MM.1S (cell line): ENCODE results near the gene FRS3.

Experiments
- DNase-seq: peaks from one replicate; pipeline ENCODE4 v3.0.0-alpha.2; 2015
- H2AFZ ChIP-seq: fragments of 300-600 bp; sonication (generic); 2 replicates; pipeline ENCODE4 v1.6.0; 2016; ENCODE audit warnings: antibody characterized with exemption, low read length
- H3F3A ChIP-seq: fragments of 300-600 bp; sonication (generic); 2 replicates; pipeline ENCODE4 v1.6.1; 2016; ENCODE audit warnings: mild to moderate bottlenecking, antibody characterized with exemption, low read length, moderate library complexity, mixed read lengths; ENCODE audit not compliant: insufficient read depth
- H3K27ac ChIP-seq: fragments of 300-600 bp; sonication (generic); 2 replicates; pipeline ENCODE4 v1.5.1; 2016; ENCODE audit warnings: mild to moderate bottlenecking, low read length
- H3K27me3 ChIP-seq: fragments of 300-600 bp; sonication (generic); replicated peaks from 2 replicates; pipeline ENCODE4 v1.6.0; 2016; ENCODE audit warnings: low read length; ENCODE audit not compliant: insufficient read depth
- H3K36me3 ChIP-seq: fragments of 300-600 bp; sonication (generic); replicated peaks from 2 replicates; pipeline ENCODE4 v1.6.1; 2016; ENCODE audit warnings: mild to moderate bottlenecking, low read length, mixed read lengths; ENCODE audit not compliant: insufficient read depth
- H3K4me1 ChIP-seq: fragments of 300-600 bp; sonication (generic); 2 replicates; pipeline ENCODE4 v1.6.1; 2016; ENCODE audit warnings: low read length, mixed read lengths
- H3K4me2 ChIP-seq: fragments of 300-600 bp; sonication (generic); 2 replicates; pipeline ENCODE4 v1.6.0; 2016; ENCODE audit warnings: low read depth, low read length
- H3K4me3 ChIP-seq: fragments of 300-600 bp; sonication (generic); 2 replicates; pipeline ENCODE4 v1.5.1; 2016; ENCODE audit warnings: low read length, mixed read lengths
- H3K79me2 ChIP-seq: fragments of 300-600 bp; sonication (generic); 2 replicates; pipeline ENCODE4 v1.6.1; 2016; ENCODE audit warnings: mixed run types, low read length, mixed read lengths
- H3K9ac ChIP-seq: fragments of 300-600 bp; sonication (generic); 2 replicates; pipeline ENCODE4 v1.6.1; 2016; ENCODE audit warnings: low read length, mixed read lengths
- H3K9me2 ChIP-seq: fragments of 300-600 bp; sonication (generic); replicated peaks from 2 replicates; pipeline ENCODE4 v1.6.1; 2016; ENCODE audit warnings: mild to moderate bottlenecking, low read length, mixed read lengths; ENCODE audit not compliant: insufficient read depth
- H3K9me3 ChIP-seq: fragments of 300-600 bp; sonication (generic); replicated peaks from 2 replicates; pipeline ENCODE4 v1.6.1; 2016; ENCODE audit warnings: mild to moderate bottlenecking, low read length, mixed read lengths; ENCODE audit not compliant: insufficient read depth
- H4K20me1 ChIP-seq: fragments of 300-600 bp; sonication (generic); 2 replicates; pipeline ENCODE4 v1.6.1; 2016; ENCODE audit warnings: mild to moderate bottlenecking, low read length, moderate library complexity, mixed read lengths; ENCODE audit not compliant: insufficient read depth
- EZH2 ChIP-seq: fragments of 300-600 bp; sonication (generic); optimal IDR thresholded peaks from 2 replicates; pipeline ENCODE3; 2017; ENCODE audit warnings: low read depth, mild to moderate bottlenecking, antibody characterized with exemption, low read length, mixed read lengths
- EZH2phosphoT487 ChIP-seq: fragments of 300-600 bp; sonication (generic); IDR thresholded peaks from 2 replicates; pipeline ENCODE4 v1.6.1; 2018; ENCODE audit warnings: antibody characterized with exemption, low read length
- TF ChIP-seq, protein P1 (sequence below): fragments of 300-600 bp; sonication (generic); IDR thresholded peaks from 2 replicates; pipeline ENCODE4 v1.5.1; 2016; ENCODE audit warnings: antibody characterized with exemption, low read length, mixed read lengths

The FRS3 gene

DNA sequence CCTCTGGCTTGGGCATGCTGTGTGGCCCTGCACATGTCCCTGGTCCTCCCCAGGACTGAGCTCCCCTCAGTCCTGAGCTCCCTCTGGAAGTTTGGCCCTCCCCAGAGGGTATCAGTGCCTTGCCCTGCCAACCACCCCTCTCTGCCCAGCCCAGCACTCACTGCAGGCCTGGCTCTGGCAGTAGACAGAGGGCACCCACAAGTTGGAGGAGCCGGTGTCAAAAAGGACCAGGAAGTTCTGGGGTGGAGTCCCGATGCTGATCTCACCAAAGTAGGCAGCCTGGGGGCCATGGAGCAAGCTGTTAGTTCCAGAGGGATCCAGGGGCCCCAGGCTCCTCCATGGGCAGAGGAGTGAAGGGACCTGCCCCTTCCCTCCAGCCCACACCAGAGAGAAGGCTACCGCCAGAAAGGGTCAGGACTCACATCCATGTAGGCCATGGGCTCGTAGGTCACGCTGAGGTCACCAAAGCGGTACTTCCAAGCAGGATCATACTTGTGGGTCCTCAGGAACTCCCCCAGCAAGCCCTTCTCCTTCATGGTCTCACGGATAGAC lies 35.4 kb downstream of the FRS3 start:
- no peak overlapping the region for H3K4me2 ChIP-seq
- no peaks in the 10 kb centered on the region for H3K9me2 ChIP-seq
- no peak overlapping the region for H2AFZ ChIP-seq
- no peaks in the 10 kb centered on the region for H3K79me2 ChIP-seq
- no peaks in the 10 kb centered on the region for H3K9me3 ChIP-seq
- no peak overlapping the region for H3K4me3 ChIP-seq
- no peaks in the 10 kb centered on the region for H3K36me3 ChIP-seq
- H3K27me3 ChIP-seq = no peaks in the 10 kb centered on the region; the same call in 1 of the 2 replicates
- no peak for DNase-seq
- no peak overlapping the region for H3K27ac ChIP-seq
- H3F3A ChIP-seq = no peaks in the 10 kb centered on the region
- H3K9ac ChIP-seq = no peak overlapping the region
- no peaks in the 10 kb centered on the region for H4K20me1 ChIP-seq
- TF ChIP-seq, protein P1, sequence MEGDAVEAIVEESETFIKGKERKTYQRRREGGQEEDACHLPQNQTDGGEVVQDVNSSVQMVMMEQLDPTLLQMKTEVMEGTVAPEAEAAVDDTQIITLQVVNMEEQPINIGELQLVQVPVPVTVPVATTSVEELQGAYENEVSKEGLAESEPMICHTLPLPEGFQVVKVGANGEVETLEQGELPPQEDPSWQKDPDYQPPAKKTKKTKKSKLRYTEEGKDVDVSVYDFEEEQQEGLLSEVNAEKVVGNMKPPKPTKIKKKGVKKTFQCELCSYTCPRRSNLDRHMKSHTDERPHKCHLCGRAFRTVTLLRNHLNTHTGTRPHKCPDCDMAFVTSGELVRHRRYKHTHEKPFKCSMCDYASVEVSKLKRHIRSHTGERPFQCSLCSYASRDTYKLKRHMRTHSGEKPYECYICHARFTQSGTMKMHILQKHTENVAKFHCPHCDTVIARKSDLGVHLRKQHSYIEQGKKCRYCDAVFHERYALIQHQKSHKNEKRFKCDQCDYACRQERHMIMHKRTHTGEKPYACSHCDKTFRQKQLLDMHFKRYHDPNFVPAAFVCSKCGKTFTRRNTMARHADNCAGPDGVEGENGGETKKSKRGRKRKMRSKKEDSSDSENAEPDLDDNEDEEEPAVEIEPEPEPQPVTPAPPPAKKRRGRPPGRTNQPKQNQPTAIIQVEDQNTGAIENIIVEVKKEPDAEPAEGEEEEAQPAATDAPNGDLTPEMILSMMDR = no peak
- no peak for TF ChIP-seq EZH2phosphoT487
- TF ChIP-seq EZH2 = no peak
- no peaks in the 10 kb centered on the region for H3K4me1 ChIP-seq

DNA sequence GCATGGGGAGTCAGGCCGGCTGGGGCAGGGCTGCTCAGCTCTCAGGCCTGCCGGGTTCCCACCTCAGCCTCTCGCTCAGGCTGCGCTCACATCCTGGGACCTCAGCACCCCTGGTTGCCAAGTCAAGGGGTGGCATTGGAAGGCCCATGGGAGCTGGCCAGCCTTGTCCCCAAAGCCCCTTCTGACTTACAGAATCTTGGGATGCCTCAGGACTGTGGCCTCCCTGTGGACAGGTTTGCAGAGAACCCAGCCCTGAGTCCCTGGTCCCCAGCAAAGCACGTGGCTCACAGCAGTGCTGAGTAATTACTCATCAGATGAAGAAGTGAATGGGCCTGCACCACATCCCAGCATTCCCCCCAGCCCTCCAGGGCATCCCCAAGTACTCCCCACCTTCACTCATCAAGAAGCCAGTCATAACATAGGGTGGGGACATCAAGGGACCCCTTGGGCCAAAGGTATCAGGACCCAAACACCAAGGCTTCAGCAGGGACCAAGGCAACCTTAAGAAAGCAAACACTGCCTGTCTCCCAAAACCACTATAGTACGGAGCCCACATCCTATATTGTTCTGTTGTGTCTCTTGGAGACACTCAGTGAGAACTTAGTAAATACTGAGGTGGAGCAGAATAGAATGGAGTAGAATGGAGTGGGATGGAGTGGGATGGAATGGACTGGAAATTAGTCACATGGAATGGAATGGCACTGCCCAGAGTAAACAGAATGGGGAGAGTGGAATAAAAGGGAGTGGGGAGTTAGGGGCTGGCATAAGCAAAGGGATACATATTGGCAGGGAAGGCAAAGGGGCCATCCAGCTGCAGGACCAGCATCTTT lies 36.1 kb downstream of the FRS3 start:
- no peak overlapping the region for H3K4me2 ChIP-seq
- no peaks in the 10 kb centered on the region for H3K4me1 ChIP-seq
- no peak overlapping the region for H3K27ac ChIP-seq
- H3K9ac ChIP-seq = no peak overlapping the region
- H3K27me3 ChIP-seq = no peaks in the 10 kb centered on the region; the same call in 1 of the 2 replicates
- no peak overlapping the region for H3K4me3 ChIP-seq
- TF ChIP-seq EZH2 (no peak), EZH2phosphoT487 (no peak)
- TF ChIP-seq, protein P1 = no peak
- H4K20me1 ChIP-seq = no peaks in the 10 kb centered on the region
- no peaks in the 10 kb centered on the region for H3K9me2 ChIP-seq
- H3K9me3 ChIP-seq = no peaks in the 10 kb centered on the region
- no peak for DNase-seq
- no peaks in the 10 kb centered on the region for H3F3A ChIP-seq
- no peaks in the 10 kb centered on the region for H3K79me2 ChIP-seq
- H2AFZ ChIP-seq = no peak overlapping the region
- no peaks in the 10 kb centered on the region for H3K36me3 ChIP-seq

DNA sequence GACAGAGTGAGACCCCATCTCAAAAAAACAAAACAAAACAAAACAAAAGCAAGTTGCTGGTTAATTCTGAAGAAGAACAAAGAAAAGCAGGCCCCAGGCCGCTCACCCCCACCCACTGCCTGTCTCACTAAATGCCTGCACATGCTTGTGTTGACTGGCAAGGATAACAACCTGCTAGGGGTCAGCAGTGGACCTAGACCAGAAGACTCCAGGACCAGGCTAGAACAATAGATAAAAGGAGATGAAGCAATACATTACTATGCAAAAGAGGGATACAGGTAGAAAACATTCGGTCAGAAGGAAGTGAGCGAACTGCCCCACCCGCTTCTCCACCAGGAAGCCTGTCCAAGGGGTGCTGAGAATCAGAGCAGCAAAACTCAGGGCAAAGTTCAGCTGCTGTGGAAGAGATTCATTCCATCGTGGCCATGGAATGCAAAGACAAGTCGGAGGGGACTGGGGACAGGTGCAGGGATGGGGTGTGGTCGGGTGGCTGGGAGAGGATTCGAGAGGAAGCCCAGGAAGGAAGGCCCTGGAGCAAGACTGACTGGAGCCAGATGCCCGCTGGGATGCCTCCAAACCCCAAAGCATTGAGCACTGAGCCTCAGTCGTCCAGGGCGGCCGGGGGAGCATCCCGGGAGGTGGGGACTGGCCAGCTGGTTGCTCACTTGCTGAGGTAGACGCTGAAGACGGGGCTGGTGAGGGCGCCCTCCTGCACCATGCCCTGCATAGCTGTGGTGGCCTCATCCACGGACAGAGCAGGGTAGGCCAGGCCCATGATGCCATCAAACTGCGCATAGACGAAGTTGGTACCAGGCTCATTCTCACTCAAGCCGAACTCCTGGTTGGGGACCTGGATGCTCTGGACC lies 37.8 kb downstream of the FRS3 start:
- no peak for DNase-seq
- Histone ChIP-seq H3K27ac (no peak overlapping the region), H3K4me2 (no peak overlapping the region)

More for the DNA sequence above, 37.8 kb downstream of the FRS3 start:
- TF ChIP-seq EZH2 (no peak), EZH2phosphoT487 (no peak)
- TF ChIP-seq, protein P1 = no peak
- Histone ChIP-seq H3K79me2 (no peaks in the 10 kb centered on the region), H3F3A (no peaks in the 10 kb centered on the region), H3K4me1 (no peaks in the 10 kb centered on the region), H3K9me2 (no peaks in the 10 kb centered on the region), H2AFZ (no peak overlapping the region), H3K9me3 (no peaks in the 10 kb centered on the region), H4K20me1 (no peaks in the 10 kb centered on the region), H3K36me3 (no peaks in the 10 kb centered on the region), H3K4me3 (no peak overlapping the region), H3K27me3 (no peaks in the 10 kb centered on the region; the same call in 1 of the 2 replicates), H3K9ac (no peak overlapping the region)
